GM21423 (cell line): ENCODE data around the gene ADAMTS6.

Experiments used
- ATAC-seq: cut with Tn5 transposase; IDR thresholded peaks from one replicate; pipeline ENCODE4 v1.9.1; 2021; ENCODE audit warnings: mild to moderate bottlenecking, moderate library complexity; ENCODE audit not compliant: unreplicated experiment

The ADAMTS6 gene

DNA sequence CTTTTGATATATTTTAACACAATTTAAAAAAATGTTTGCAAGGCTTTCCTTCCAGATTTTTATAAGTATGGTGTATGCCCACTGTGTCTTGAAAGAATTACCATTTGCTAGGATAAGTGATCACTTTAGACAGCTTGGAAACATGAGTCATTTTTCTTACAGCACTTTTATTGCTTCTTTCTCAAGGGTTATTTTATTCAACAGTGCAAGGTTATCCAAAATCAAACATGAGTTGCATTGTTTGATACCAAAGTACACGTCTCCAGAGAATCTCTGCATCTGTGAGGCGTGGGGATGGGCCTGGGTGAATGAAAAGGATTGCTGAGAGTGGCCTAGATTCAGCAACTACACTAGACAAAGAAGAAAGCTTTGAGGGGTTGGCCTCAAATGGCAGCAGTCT lies 329.6 kb downstream of the ADAMTS6 start:
- no peak for ATAC-seq

DNA sequence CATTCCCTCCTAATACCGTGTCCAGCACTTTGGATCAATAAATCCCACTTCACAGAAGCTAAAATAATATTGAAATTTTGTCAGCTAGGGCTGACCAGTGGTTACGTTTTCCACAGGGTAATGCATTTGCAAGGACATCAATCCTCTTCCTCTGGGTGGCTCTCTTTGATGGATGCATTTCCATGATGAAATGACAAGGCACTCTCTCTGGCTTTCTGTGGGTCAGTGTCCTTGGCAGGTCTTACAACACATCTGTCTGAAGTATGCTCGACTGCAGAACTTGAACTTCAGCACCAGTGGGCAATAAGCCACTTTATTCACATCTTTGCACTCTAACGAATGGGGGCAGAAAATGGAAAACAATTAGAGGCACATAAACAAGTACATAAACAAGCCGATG lies 330.1 kb downstream of the ADAMTS6 start:
- ATAC-seq, result no peak

DNA sequence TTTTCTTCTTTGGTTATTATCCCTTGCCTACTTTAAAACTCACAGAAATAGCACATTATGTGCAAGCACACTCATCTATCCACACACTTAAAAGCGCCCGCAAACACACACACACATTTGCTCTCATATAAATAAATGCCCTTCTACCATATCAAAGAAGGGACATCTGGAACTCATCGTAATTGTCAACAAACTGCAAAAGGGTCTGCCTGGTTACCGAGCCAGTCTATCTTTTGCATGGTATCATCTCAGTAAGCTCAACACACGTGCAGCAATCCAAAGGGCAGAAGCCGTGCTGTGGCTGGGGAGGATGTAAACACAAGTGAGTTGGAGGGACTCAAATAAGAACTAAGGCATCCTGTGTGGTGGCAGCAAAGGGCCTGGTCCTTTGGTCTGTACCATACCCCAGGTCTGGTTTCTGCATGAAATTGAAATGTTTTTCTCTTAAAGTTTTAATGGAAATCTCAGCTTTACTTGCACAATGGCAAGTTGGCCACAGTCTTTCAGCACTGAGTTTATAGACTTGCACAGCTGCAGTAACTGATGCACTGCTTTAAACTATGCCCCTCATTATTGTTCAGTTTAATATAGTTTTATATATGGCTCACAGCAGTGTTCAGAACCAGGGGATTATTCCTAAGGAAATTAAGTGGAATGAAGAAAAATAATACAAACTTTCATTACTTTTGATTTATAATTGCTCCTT lies 331.0 kb downstream of the ADAMTS6 start:
- no peak for ATAC-seq

DNA sequence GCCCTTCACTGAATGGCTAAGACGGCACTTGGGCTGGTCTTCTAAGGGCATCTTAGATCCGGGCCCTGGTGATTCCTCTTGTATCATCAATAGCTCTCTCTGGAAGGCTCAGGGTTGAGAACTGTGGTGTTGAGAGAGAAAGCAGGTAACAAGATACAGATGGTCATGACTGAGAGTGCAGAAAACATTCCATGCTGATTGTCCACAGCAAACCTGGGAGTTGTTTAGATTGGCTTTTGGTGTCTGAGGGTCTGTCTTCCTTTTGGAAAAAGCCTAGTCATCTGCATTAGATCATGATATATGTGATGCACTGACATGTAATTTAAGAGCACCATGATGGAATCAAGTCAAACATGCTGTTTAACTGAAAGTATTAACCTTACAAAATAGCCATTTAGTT lies 331.9 kb downstream of the ADAMTS6 start:
- no peak for ATAC-seq

DNA sequence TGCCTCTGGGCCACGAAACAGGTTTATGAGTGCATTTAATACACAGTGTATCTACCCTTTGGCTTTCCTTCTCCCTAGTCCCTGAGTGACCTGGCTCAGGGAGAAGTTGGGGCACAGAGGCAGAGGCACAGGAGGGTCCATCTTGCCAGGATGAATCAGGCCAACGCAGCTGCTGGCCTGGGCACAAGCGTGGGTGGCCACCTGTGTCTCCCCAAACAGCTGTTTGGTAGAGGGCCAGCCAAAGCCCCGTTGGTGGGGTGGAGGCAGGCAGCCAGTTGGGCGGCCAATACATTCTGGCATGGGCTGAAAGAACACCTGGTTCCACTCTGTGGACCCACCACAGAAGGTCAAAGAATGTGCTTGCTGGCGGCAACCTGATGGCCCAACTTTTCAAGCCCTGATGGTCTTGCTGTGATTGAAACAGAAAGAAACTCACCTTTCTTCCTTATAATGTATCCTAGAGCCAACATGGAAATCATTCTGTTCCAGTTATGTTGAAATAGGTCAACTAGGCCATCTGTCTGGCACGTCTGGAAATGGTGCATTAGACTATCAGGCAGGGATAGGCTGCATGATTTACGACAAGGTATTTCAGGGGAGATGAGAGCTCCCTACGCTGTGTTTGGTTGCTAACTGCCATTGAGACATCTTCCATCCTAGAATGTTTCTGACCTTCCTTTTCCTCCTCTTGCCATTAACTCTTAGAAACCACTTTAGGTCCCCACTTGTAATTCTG lies 337.4 kb downstream of the ADAMTS6 start:
- ATAC-seq, result no peak

DNA sequence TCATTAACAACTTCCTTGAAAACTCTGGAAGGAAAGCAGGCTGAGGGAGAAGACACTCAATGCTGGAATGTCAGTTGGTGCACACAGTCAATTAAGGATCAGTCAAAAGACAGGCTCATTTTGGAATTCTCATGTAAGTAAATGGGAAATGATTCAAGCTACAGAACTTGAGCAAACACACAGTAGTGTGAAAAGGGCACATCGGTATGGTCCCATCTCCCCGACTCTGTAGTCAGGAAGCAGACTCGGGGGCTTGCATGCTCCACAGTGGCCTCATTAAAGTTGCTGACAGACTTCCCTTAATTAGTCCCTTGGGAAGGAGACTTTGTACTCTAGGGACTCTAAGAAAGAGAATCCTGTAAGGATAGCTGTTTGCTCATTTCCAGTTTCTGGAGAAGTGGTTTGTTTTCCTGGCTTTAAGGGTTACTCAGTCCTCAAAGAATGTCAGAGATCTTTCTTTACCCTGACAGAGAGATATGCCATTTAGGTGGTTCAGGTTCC lies 339.2 kb downstream of the ADAMTS6 start:
- ATAC-seq, result no peak

DNA sequence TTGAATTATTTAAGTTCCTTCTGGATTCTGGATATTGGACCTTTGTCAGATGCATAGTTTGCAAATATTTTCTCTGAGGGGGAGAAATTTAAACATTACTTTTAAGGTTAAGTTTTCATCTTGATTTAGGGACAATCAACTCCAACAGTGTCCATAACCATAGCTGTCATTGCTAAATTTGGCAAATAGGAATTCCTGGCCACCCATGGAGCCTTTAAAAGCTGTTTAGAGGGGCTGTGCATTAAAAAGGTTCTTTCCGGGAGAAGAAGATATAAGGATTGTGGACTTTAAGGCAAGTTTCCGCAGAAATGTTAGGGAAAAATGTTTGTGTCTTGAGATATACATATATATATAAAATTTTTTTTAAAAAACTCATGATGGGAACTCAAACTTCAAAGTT lies 339.7 kb downstream of the ADAMTS6 start:
- no peak for ATAC-seq

DNA sequence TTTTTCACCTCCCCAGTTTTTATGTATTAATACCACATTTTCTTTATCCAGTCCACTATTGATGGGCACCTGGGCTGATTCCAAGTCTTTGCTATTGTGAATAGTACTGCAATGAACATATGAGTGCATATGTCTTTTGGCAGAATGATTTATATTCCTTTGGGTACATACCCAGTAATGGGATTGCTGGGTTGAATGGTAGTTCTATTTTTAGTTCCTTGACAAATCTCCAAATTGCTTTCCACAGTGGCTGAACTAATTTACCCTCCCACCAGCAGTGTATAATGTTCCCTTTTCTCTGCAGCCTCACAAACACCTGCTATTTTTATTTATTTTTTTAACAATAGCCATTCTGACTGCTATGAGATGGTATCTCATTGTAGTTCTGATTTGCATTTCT lies 340.2 kb downstream of the ADAMTS6 start:
- ATAC-seq, result no peak

DNA sequence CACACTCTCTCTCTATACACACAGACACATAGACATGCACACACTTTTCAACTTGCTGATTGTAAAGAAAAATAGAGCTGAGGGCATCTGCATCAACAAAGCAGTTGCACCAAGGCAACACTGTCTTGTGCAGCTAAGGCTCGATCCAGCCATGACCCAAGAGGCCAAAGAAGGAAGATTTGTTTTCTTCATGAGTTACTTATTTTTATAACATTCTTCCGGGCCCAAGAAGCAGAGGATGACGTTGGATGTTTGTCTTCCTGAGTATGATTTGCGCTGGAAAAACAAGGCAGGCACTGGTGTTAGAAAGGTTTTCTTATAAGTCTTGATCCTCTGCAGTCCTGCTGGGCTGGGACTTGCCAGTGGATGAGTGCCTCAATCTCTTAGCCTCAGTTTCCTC lies 344.1 kb downstream of the ADAMTS6 start:
- no peak for ATAC-seq

DNA sequence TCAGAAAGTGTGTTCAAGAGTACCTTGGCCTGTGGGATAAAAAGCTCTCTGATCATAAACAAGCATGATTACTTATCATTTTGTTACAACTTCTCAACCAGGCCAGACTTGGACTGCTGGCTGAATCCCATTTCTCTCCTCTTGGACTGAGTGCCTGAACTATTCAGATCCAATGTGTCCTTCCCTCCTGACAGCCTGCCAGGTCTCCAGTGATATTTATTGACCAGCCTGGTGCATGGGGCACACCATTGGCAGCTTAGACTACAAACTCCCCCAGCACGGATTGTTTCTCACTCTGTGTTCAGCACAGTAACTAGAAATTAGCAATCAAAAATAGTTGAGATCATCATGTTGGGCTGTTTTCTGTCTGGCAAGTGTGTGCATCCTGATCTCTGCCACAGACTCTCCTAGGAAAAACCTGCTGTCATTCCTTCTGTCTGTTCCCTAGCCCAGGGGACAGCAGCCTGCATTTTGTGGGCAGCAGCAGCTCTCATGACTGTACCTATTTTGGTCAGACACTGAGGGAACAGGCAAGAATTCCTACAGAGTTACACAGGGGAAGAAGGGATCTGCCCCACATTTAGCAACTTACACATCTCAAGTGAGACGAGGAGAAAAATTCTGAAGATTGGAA lies 348.1 kb downstream of the ADAMTS6 start:
- no peak for ATAC-seq

DNA sequence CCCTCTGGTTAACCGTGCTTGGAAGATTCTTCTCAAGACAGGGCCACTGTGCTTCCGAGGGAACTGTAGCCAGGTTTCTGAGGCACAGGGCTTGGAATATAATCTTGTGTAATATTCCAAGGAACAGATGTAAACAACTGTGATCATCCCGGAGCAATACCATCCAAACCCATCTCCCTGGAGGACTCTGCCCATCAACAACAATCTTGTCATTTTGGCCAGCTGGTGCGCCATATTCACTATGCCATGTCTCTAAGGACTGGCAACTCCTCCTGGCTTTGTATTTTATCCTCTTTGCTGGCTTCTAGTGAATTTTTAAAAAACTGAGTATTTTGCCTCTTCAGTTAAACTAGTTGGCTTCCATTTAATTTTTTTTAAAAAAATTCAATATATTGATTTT lies 349.3 kb downstream of the ADAMTS6 start:
- no peak for ATAC-seq

DNA sequence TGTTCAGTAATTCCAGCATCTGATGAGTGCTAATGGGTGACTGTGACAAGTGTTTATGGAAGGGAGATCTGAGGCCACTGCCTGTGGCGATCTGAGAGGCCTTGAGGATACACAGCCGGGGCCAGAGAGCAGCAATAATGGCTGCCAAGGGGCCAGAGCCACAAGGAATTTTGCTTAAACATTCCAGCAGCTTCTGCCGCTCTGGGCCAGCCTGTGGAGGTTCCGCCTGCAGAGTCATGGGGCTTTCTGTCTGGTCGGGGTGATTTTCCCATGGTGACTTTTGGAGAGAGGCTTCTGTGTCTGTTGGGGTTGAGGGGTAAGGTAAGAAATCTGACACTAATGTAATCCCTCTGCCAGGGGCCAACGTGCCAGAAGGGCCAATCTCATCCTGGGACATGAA lies 353.5 kb downstream of the ADAMTS6 start:
- no peak for ATAC-seq

DNA sequence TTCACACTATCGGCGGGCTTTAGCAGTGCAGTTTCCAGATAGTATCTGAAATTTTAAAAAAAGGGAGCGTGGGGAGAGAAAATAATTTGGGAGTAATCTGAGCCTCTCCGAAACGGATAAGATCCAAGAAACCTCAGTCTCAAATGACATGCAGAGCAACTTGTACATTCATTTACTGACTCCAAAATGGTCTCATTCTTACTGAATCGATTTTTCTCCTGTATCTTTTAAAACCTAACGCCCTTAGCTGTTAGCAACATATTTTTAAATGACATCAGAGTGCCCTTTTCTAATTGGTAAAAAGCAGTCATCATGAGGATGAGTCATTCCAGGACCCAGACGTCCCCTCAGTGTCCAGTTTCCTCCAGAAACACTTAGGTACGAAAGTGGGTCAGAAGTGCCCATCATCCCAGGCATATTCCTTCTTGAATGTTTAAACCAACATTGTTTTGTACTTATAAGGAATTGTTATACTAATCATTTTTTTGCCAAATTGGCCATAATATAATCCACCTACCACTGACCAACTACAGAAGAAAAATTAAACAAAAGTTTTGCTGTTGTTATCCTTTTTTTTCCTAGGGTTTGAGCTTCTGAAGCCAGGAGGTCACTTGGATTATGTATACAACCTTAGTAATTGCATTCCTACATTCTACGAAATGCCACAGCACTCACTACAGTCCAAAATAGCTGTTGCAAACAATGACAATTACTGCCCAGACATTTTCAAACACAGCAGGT lies 354.4 kb downstream of the ADAMTS6 start:
- ATAC-seq, result no peak

DNA sequence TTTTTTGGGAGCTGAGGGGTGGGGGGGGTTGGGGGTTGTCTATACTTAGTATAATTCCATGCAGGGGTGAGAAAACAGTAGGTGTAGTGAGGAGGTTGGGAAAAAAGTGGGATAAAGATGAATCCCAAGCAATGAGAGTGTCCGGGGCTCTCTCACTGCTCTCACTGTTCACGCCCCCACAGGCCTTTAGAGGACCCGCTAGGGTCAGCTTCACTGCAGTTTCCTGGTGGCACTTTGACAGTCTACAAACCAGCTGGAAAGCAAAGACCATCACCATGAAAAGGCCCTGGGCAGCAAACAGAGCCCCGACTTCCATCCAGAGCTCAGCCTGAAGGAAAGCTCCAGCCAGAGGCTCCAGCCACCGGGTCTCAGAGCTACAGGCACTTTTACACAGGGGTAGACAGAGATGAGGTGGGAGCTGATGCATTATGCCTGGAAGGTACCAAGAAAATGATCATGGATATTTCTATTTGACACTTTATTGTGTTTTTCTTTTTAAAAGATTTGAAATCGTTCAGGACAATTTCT lies 355.1 kb downstream of the ADAMTS6 start:
- ATAC-seq, result no peak

DNA sequence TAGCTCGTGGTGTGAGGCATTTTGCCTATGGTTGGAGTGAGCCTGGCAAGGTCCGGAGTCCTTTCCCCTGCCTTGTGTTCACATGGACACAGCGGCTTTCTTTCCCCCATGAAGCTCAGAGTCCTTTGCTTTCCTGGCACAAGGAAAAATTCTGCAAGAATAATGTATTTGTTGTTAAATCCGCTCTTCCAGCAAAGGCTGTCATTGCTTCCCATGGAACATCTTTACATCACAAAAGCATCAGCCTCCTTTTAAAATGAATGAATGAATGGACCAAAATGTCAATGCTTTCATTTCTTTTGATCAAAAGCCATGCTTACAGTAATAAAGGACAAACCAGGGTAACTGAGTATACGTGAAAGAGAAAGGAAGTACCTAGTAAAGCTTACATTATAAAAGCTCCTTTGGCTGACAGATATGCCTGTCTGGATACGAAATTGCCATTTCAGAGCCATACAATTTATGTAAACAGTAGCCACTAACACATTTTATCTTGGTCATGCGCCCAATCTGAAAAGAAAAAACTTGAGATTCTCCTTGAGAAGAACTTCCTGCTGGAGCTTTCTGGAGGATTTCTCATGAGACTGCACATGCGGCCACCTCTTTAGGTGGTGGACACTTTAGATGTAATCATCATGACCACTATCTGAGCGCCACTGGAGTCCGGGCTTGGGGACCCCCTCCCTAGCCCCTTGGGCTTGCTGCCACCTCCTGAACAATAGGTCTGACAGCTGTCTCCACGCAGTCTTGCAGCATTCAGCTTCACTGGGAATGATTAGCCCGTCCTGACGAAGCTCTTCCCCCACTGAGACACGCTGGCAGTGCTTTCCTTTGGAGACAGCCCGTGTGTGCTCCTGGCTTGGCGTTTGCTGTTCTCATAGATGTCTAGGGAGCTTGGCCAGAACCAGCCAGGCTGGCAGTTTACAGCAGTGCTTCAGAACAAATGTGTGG lies 355.9 kb downstream of the ADAMTS6 start:
- no peak for ATAC-seq

DNA sequence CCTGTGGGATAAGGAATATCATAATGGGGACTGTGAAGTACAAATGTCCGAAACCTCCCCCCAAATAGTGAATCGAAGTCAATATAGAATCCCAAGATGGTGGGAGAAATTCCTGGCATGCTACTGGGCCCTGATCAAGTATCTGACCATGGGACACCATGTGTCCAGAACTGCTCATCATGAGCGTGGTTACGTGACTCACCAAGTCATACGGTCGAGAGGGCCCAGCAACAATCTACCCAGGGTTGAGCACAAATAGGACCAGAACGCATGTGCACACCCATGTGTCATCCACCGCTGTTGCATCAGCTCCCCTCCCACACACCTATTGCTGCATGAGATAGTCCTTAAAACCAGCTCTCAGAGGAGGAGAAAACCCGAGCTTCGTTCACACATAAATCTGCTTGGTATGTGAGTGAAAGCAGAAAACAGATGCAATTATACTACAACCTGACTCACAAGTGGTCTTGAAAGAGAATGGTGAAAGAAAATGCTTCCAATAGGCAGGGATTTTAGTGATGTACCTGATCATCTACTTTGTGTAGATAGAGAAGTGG lies 359.8 kb downstream of the ADAMTS6 start:
- ATAC-seq, result no peak

DNA sequence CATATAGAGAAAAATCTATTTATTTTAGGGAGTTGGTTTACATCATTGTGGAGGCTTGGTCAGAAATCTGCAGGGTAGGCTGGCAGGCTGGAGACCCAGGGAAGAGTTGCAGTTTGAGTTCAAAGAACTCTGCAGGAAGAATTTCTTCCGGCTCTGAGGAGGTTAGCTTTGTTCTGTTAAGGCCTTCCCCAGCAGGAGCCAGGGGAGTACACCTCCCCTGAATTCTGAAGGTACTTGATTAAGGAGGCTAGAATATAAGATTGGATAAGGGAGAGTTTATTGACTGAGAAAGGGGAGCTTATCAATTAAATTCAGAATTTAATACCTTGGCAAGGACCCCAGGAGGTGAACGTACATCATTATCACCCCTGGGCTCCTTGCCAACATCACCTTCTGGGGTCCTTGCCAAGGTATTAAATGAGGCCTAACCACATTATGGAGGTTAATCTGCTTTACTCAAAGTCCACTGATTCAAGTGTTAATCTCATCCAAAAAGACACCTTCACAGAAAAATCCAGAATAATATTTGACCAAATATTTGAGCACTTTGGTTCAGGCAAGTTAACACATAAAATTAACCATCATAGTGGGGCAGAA lies 361.3 kb downstream of the ADAMTS6 start:
- ATAC-seq, result no peak

DNA sequence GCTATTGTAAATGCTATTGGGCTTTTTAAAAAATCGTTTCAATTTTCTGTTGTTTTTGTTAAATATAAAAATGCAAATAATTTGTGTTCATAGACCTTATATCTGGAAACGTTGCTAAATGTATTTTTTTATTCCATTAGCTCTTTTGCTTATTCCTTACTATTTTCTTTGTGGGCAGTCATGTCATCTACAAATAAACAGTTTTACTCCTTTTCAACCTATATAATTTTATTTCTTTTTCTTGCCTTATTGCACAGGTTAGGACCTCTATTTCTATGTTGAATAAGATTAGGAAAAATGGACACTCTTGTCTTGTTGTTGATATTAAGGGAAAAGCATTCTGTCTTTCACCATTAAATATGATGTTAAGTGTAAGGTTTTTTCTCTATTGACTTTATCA lies 364.2 kb downstream of the ADAMTS6 start:
- ATAC-seq, result no peak

DNA sequence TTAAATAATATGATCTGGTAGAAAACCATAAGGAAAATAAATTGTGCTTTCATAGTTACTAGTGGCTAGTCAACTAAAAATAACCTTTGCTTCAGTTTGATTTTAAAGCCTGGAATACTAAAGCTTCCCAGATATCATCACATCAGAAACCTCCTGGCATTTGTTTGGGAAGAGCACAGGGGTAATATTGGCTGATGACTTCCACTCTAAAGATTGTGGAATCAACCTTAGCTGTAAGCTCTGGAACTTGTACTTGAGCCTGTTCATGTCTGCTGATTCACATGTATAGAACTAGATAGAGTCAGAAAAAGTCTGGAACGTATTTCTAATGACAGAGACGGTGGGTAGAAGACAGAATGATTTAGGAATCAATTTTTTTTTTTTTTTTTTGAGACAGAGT lies 367.9 kb downstream of the ADAMTS6 start:
- ATAC-seq, result no peak
